HG02840 (cell line): ENCODE data around the gene GTF2A1L.
"Not testable (repeated sequence)": the region's sequence is repeated elsewhere in the genome, so short reads cannot be mapped to it uniquely, and the experiment has no call there.

Source experiments
- ATAC-seq: cut with Tn5 transposase; IDR thresholded peaks from one replicate; pipeline ENCODE4 v1.9.1; 2021; ENCODE audit warnings: mild to moderate bottlenecking, moderate library complexity, moderate number of reproducible peaks; ENCODE audit not compliant: unreplicated experiment, low FRiP score

The GTF2A1L gene

GRCh38 chr2:48694149-48694548 lies 76.5 kb downstream of the GTF2A1L start:
- ATAC-seq: no peak

GRCh38 chr2:48695991-48696390 lies 78.3 kb downstream of the GTF2A1L start:
- ATAC-seq: no peak

GRCh38 chr2:48696881-48697280 lies 79.2 kb downstream of the GTF2A1L start:
- ATAC-seq: no peak

GRCh38 chr2:48699348-48699930 lies 81.8 kb downstream of the GTF2A1L start:
- no peak for ATAC-seq

GRCh38 chr2:48703621-48704020 lies 86.0 kb downstream of the GTF2A1L start:
- ATAC-seq: not testable (repeated sequence)

- ATAC-seq: no peak
Observed at GRCh38 chr2:48707466-48707865, 89.8 kb downstream of the GTF2A1L start.

- no peak for ATAC-seq
Observed at GRCh38 chr2:48709096-48710034, 91.7 kb downstream of the GTF2A1L start.

- no peak for ATAC-seq
Observed at GRCh38 chr2:48711343-48711742, 93.7 kb downstream of the GTF2A1L start.

GRCh38 chr2:48712151-48712550 lies 94.5 kb downstream of the GTF2A1L start:
- ATAC-seq: no peak

GRCh38 chr2:48713647-48714046 lies 96.0 kb downstream of the GTF2A1L start:
- no peak for ATAC-seq

GRCh38 chr2:48714245-48714644 lies 96.6 kb downstream of the GTF2A1L start:
- no peak for ATAC-seq

- no peak for ATAC-seq
Observed at GRCh38 chr2:48715042-48715899, 97.6 kb downstream of the GTF2A1L start.

- no peak for ATAC-seq
Observed at GRCh38 chr2:48715956-48716355, 98.3 kb downstream of the GTF2A1L start.

- ATAC-seq: no peak
Observed at GRCh38 chr2:48717846-48718245, 100.2 kb downstream of the GTF2A1L start.

GRCh38 chr2:48719480-48720177 lies 102.0 kb downstream of the GTF2A1L start:
- no peak for ATAC-seq

- no peak for ATAC-seq
Observed at GRCh38 chr2:48721158-48721557, 103.5 kb downstream of the GTF2A1L start.

GRCh38 chr2:48722391-48722790 lies 104.7 kb downstream of the GTF2A1L start:
- no peak for ATAC-seq

GRCh38 chr2:48723129-48723528 lies 105.5 kb downstream of the GTF2A1L start:
- no peak for ATAC-seq

- no peak for ATAC-seq
Observed at GRCh38 chr2:48724278-48724677, 106.6 kb downstream of the GTF2A1L start.
